Liver (tissue), 3 donors: ENCODE data around the gene WDR7.

Source experiments
- GABPA ChIP-seq, 2 donors: IDR thresholded peaks in 1 of 2; conservative IDR thresholded peaks in 1 of 2; 2 replicates each; pipeline ENCODE4 v1.6.1; 2016; ENCODE audit warnings: antibody characterized with exemption in 2 of 2, mild to moderate bottlenecking in 1 of 2, moderate library complexity in 1 of 2
- NR2F2 ChIP-seq: IDR thresholded peaks from 2 replicates; pipeline ENCODE4 v1.6.1; 2016; ENCODE audit warnings: antibody characterized with exemption
- RAD21 ChIP-seq, 2 donors: IDR thresholded peaks; 2 replicates each; pipeline ENCODE4 v1.6.1; 2016; ENCODE audit warnings: antibody characterized with exemption in 2 of 2, mild to moderate bottlenecking in 2 of 2
- SP1 ChIP-seq: IDR thresholded peaks from 2 replicates; pipeline ENCODE4 v1.6.1; 2018; ENCODE audit warnings: antibody characterized with exemption, mild to moderate bottlenecking
- TAF1 ChIP-seq: conservative IDR thresholded peaks from 2 replicates; pipeline ENCODE4 v1.6.1; 2016; ENCODE audit warnings: antibody characterized with exemption, mild to moderate bottlenecking
- YY1 ChIP-seq: IDR thresholded peaks from 2 replicates; pipeline ENCODE4 v1.6.1; 2016; ENCODE audit warnings: antibody characterized with exemption, mild to moderate bottlenecking
- TF ChIP-seq, protein P1 (sequence below): fragments of 150-350 bp; IDR thresholded peaks from 2 replicates; pipeline ENCODE4 v1.5.1; 2017; ENCODE audit warnings: improper control_type of control experiment, low read depth, low read length; ENCODE audit not compliant: missing input control
- TF ChIP-seq, protein P2 (sequence below): IDR thresholded peaks from 2 replicates; pipeline ENCODE4 v1.6.1; 2016; ENCODE audit warnings: antibody characterized with exemption
- TF ChIP-seq, protein P3 (sequence below): IDR thresholded peaks from 2 replicates; pipeline ENCODE4 v1.6.1; 2016; ENCODE audit warnings: antibody characterized with exemption, mild to moderate bottlenecking
- donor health status: healthy.
- donor health status: healthy.

DNA sequence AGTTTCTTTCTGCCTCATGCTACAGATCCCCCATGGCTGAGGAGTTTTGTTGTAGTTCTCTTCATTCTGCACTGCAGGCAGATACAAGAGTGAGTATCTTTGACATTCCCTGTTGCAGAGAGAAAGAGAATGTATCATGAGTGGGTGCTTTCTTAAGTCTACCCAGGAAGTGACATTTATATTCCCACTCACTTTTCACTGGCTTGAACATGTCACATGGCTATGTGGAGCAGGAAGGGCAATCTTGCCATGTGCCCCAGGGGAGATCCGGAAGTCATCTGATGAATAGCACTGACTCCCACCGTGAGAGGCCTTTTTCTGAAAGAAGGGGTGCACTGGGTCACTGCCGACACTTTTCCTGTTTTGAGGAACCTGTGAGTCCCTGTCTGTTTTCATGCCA lies 429.3 kb downstream of the WDR7 start:
- TF ChIP-seq, protein P1, sequence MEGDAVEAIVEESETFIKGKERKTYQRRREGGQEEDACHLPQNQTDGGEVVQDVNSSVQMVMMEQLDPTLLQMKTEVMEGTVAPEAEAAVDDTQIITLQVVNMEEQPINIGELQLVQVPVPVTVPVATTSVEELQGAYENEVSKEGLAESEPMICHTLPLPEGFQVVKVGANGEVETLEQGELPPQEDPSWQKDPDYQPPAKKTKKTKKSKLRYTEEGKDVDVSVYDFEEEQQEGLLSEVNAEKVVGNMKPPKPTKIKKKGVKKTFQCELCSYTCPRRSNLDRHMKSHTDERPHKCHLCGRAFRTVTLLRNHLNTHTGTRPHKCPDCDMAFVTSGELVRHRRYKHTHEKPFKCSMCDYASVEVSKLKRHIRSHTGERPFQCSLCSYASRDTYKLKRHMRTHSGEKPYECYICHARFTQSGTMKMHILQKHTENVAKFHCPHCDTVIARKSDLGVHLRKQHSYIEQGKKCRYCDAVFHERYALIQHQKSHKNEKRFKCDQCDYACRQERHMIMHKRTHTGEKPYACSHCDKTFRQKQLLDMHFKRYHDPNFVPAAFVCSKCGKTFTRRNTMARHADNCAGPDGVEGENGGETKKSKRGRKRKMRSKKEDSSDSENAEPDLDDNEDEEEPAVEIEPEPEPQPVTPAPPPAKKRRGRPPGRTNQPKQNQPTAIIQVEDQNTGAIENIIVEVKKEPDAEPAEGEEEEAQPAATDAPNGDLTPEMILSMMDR = no peak
- TF ChIP-seq, protein P2, sequence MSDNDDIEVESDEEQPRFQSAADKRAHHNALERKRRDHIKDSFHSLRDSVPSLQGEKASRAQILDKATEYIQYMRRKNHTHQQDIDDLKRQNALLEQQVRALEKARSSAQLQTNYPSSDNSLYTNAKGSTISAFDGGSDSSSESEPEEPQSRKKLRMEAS = no peak
- TF ChIP-seq, protein P3, sequence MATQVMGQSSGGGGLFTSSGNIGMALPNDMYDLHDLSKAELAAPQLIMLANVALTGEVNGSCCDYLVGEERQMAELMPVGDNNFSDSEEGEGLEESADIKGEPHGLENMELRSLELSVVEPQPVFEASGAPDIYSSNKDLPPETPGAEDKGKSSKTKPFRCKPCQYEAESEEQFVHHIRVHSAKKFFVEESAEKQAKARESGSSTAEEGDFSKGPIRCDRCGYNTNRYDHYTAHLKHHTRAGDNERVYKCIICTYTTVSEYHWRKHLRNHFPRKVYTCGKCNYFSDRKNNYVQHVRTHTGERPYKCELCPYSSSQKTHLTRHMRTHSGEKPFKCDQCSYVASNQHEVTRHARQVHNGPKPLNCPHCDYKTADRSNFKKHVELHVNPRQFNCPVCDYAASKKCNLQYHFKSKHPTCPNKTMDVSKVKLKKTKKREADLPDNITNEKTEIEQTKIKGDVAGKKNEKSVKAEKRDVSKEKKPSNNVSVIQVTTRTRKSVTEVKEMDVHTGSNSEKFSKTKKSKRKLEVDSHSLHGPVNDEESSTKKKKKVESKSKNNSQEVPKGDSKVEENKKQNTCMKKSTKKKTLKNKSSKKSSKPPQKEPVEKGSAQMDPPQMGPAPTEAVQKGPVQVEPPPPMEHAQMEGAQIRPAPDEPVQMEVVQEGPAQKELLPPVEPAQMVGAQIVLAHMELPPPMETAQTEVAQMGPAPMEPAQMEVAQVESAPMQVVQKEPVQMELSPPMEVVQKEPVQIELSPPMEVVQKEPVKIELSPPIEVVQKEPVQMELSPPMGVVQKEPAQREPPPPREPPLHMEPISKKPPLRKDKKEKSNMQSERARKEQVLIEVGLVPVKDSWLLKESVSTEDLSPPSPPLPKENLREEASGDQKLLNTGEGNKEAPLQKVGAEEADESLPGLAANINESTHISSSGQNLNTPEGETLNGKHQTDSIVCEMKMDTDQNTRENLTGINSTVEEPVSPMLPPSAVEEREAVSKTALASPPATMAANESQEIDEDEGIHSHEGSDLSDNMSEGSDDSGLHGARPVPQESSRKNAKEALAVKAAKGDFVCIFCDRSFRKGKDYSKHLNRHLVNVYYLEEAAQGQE = no peak
- no peak for TF ChIP-seq TAF1
- TF ChIP-seq RAD21 (IDR thresholded peaks at IDR 0.05) = no peak
- no peak for TF ChIP-seq NR2F2
- no peak for TF ChIP-seq GABPA (IDR thresholded peaks at IDR 0.05 in 1 of 2, conservative IDR thresholded peaks at IDR 0.05 in 1 of 2)
- TF ChIP-seq YY1 = no peak
- TF ChIP-seq SP1 = no peak
